DMS 273 treated with DMSO at 0.1 percent for 48 hours (cell line): ENCODE results near the gene CRY1.
"Not testable (repeated sequence)": the region's sequence is repeated elsewhere in the genome, so short reads cannot be mapped to it uniquely, and the experiment has no call there.

Experiments
- DNase-seq: peaks from one replicate; lab custom pipeline; 2025; lab: John Stamatoyannopoulos, UW

Gene CRY1

GRCh38 chr12:107108366-107108765 lies 15.0 kb upstream of the CRY1 start:
- not testable (repeated sequence) for DNase-seq

DNA sequence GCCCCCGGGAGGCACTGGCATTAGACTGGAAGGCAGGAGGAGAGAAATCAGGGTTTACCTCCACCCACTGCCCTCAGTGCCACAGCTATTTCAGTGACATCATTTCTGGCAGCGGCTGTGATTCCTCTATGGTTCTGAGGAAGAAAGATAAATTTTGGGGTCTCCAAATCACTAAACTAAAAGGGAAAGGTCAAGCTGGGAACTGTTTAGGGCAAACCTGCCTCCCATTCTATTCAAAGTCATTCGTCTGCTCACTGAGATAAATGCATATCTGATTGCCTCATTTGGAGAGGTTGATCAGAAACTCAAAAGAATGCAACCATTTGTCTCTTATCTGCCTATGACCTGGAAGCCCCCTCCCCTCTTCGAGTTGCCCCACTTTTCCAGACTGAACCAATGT lies 14.0 kb upstream of the CRY1 start:
- no peak for DNase-seq

GRCh38 chr12:107106241-107107025 lies 13.1 kb upstream of the CRY1 start:
- DNase-seq, result no peak

- no peak for DNase-seq
Observed at GRCh38 chr12:107105410-107105703, 12.0 kb upstream of the CRY1 start.

DNA sequence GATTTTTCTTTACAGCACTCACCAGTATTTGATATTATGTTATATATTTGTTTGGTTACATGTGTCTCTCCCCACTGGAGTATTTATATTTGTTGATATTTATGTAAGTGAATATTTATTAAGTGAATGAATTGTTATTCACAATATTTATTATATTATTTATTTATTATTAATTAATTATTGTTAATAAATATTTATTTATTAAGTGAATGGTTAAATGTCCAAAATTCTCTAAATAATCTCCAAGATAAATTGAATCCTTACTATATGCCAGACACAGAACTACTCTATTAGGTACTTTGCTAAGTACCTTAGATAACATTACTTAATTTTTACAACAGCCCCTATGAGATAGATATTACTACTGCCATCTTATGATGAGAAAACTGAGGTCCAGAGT lies 10.2 kb upstream of the CRY1 start:
- DNase-seq, result no peak

- no peak for DNase-seq
Observed at GRCh38 chr12:107103097-107103496, 9.7 kb upstream of the CRY1 start.

DNA sequence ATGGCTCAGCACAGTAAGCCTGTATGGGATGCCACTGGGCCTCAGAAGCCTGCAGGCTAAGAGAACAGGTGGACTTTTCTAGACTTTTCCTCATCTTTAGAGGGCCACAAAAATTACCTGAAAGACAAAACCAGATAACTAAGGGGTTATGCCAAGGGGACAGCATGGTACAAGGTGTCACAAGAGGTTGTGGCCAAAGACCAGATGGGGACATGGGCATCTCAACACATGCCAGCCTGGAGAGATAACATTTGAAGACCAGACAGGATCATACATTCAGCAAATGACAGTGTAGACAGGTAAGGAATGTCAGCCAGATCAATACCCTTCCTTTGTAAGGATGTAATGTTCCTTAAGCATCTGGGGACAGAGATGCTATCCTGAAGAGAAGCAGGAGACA lies 8.9 kb upstream of the CRY1 start:
- no peak for DNase-seq

- no peak for DNase-seq
Observed at GRCh38 chr12:107101651-107102050, 8.3 kb upstream of the CRY1 start.

DNA sequence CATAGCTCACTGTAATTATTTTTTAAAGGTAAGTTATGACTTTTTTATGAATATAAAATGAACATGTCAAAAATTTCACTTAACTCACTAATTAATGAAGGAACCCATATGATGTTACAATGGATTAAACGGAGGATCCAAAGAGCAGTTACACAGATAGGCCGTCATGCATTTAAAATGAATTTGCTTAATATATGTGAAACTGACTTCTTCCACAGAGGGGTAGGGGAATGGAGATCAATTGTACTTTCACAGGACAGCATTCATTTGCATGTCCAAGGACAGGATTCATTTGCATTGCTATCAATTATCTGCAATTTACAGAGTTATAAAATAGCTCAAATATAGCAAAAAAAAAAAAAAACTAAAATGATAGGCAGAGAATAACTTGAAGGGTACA lies 6.6 kb upstream of the CRY1 start:
- DNase-seq, result no peak

GRCh38 chr12:107096571-107096970 lies 3.2 kb upstream of the CRY1 start:
- DNase-seq, result no peak

- no peak for DNase-seq
Observed at GRCh38 chr12:107094183-107094448, 767 bp upstream of the CRY1 start.

GRCh38 chr12:107092669-107093416 lies 506 bp downstream of the CRY1 start:
- DNase-seq, result no peak

GRCh38 chr12:107091989-107092641 lies 1.2 kb downstream of the CRY1 start:
- peak; percentile 77 for DNase-seq

- DNase-seq, result no peak
Observed at GRCh38 chr12:107091381-107091780, 2.0 kb downstream of the CRY1 start.

- no peak for DNase-seq
Observed at GRCh38 chr12:107090711-107091110, 2.6 kb downstream of the CRY1 start.

DNA sequence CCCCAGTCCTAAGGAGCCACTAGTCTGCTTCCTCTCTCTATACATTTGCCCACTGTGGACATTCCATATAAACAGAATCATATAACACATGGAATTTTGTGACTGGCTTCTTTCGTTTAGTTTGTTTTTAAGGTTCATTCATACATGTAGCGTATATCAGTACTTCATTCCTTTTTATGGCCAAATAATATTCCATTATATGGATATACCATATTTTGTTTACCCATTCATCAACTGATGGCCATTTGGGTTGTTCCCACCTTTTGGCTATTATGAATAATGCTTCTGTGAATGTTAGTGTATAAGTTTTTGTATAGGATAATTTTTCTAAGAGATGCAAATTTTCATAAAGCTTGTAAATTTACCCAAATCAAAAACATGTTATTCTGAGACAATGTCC lies 4.4 kb downstream of the CRY1 start:
- no peak for DNase-seq

DNA sequence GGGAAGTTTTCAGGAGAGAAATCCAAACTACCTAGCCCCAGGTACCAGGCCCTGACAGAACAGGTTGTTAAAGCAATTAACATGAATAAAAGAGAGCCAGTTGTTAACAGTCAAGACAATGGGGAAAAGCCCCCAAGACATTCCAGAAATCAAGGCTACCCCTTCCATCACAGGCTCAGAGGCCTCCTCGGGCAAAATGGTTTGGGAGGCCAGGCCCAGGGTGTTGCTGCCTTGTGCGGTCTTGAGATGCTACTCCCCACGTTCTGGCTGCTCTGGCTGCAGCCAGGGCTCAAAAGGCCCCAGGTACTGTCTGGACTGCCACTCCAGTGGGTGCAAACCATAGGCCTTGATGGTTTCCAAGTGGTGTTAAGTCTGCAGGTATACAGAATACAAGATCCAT lies 7.0 kb downstream of the CRY1 start:
- no peak for DNase-seq

DNA sequence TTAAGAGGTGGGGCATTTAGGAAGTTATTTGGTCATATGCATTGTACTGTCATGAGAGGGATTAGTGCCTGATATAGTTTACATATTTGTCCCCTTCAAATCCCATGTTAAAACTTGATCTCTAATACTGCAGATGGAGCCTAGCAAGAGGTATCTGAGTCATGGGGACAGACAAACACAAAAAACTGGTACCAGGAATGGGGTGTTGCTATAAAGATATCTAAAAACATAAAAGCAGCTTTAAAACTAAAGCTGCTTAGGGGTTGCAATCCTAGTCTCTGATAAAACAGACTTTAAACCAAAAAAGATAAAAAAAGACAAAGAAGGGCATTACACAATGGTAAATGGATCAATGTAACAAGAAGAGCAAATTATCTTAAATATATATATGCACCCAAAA lies 11.6 kb downstream of the CRY1 start:
- no peak for DNase-seq

GRCh38 chr12:107080299-107080698 lies 13.1 kb downstream of the CRY1 start:
- no peak for DNase-seq

DNA sequence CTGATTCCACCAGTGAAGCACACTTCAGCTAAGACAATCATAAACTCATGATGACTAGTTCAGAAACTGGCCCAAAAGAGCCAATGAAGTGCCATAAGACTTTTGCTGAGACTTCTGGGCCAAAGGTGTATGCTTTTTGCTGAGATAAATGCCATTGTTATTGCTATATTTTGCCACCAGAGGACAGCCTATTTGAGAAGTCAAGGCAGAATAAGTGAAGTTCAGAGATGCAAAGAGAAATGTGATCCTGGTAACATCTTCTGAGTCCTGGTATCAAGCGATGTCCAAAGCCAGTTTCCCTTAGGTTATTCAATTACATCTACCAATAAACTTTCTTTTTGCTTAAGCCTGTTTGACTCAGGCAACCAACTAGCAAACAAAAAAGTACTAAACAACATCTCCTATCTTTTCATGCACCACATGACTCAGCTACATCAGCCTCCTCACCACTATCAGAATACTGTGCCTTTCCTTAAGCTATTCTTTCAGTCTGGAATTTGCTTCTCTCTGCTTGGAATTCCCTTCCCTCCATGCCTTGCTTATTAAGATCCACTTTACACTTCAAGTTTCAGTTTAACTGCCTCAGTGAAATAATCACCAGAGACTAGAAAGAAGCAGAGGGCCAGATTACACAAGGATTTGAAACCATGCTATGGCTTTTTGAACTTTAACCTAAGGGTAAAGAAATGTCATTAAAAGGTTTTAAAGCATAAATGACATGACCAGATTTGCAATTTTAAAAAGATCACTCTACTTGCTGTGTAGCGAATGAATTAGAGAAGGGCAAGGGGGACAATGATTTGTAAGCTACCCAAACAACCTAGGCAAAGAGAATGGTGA lies 14.0 kb downstream of the CRY1 start:
- DNase-seq, result no peak

GRCh38 chr12:107073266-107073665 lies 20.1 kb downstream of the CRY1 start:
- not testable (repeated sequence) for DNase-seq

GRCh38 chr12:107066691-107067090 lies 26.7 kb downstream of the CRY1 start:
- DNase-seq, result no peak

DNA sequence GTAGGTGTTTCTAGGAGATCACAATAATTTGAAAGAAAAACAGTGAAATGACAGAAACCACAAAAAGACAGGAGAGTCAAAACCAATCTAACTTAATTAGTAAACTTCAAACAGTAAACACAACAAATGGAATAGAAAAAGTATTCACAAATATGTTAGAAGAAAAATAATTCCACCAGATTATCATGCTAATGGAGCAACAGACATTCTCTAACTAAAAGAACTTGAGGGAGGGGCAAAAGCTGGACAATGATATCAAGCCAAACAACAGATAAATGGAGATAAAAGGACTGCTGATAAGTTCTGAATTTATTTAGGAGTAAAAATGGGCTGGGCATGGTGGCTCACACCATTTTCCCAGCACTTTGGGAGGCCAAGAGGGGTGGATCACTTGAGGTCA lies 28.7 kb downstream of the CRY1 start:
- no peak for DNase-seq
